GM18907 (cell line): ENCODE results near the gene KANSL1L.

Experiments used
- ATAC-seq: cut with Tn5 transposase; IDR thresholded peaks from one replicate; pipeline ENCODE4 v1.9.1; 2021; ENCODE audit warnings: mild to moderate bottlenecking, moderate library complexity; ENCODE audit not compliant: unreplicated experiment

Gene KANSL1L

GRCh38 chr2:210000464-210001324 lies 170.5 kb downstream of the KANSL1L start:
- ATAC-seq = no peak

DNA sequence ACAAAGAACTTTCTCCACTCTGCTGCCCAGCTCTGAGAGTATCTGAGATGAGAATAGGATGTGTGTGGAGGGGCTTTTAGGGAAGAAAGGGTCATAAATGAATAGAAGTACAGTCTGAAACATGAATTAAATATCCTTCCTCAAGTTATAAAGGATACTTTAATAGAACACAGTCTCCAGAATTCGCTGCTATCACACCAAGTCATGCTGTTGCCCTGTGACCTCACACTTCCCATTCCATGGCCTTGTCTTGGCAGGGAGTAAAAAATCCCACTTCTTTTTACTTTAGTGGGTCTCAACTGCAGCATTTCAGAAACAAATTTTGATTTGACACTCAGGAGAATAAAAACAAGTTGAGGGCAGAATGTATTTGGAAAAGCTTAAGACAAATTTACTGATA lies 172.6 kb downstream of the KANSL1L start:
- no peak for ATAC-seq

- ATAC-seq = no peak
Observed at GRCh38 chr2:209993968-209994367, 177.2 kb downstream of the KANSL1L start.

DNA sequence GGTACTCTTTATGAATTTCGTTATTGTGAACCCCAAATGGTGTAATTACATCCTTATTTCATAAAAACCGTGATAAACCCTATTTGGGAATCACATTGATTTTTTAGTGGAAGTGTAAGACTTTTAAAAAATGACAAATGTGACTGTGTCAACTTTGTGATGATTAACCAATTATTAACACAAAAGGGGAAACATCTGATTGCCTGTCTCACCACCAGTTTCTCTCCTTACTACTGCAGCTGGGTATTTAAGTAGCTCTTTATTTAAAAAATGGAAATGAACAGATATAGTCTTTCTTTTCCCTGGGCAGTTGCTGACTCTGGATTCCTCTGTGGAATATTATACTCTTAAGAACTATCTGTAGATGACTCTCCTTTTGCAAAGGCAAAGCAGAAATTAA lies 180.4 kb downstream of the KANSL1L start:
- ATAC-seq = peak; percentile 67

DNA sequence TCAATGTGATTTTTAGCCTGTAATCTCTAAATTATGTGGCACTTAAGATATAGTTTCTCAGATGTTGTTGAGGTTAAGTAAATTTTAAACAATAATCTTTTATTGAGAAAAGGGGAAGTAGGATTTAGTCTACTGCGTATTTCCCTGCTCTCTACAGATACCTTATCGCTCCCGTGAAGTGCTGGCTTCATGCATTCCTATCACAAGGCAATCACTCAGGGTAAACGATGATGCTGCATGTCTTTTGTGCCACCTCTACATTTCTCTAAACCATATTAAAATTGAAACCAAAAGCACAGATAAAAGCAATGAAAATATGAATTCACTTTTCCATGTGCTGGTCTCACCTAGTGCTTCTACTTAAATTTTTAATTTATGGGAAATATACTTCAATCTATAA lies 183.2 kb downstream of the KANSL1L start:
- peak; percentile 77 for ATAC-seq

- ATAC-seq = no peak
Observed at GRCh38 chr2:209986415-209986814, 184.8 kb downstream of the KANSL1L start.

DNA sequence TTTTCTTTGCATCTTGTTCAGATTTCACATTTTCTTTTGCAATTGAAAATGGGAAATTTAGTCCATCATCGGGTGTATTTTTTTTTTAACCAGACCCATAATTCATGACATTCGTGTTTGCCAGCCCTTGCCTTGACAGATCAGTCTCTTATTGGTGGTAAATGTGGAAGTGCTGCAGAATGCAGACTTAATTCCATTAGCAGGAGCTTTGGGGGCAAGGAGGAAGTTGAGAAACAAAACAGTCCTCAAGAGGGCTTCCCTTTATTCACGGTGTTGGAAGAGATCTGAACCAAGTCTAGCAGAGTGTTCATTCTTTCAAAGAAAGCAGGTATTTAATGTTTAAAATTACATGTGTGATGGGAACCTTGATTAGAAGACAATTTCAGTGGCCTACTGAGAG lies 185.3 kb downstream of the KANSL1L start:
- no peak for ATAC-seq

- no peak for ATAC-seq
Observed at GRCh38 chr2:209984291-209984690, 186.9 kb downstream of the KANSL1L start.

DNA sequence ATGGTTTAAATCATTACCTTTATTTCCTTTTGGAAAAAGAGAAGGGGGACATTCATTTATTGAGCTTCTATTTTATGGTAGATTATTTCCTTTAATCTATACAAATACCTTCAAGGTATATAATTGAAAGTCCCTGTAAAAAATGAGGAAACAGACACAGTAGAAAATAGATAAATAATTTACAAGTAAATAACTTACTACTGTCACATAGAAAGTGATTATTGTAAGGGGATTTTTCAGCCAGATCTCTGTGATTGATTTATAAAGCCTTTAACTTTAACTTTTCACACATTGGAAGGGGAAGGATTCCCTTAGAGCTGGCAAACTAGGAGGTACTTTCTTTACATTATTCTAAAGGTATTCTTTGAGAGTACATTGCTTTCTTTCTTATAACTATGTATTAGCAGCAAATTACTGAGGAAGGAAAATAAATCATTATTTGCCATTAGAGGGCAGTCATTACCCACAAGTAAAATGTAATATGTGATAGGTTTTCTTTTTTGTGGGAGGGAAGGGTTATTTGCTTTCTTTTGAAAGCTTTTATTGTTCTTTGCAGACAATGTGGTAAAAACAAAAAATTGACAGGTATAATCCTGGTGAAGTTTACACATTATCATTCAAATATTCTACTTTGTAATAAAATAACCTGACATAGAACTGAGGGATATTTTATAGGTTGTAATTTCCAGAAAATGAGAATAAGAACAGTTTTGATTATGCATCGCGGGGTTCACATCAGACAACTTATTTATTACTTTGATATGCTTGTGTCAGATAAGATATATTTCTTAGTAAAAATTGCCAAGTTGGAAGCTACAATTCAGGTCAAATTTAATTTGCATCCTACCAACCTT lies 193.6 kb downstream of the KANSL1L start:
- ATAC-seq = peak; percentile 66

- peak; percentile 91 for ATAC-seq
Observed at GRCh38 chr2:209976698-209977385, 194.4 kb downstream of the KANSL1L start.

GRCh38 chr2:209974576-209974975 lies 196.6 kb downstream of the KANSL1L start:
- ATAC-seq = no peak

DNA sequence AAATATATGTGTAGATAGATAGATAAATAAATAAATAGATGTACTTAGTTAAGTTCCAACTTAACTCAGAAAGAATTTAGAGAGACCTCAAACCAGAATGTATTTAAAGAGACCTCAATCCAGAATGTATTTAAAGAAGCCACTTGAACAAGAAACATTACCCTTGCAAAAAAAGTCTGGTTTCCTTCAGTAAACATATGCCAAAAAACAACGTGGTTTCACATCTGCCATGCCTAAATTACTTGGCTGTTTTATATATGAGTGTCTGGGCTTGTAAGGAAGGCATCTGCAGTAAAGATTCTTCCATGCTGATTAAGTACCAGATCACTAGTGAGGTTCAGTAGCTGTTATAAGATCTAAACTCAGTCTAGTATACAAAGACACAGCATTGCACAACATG lies 197.9 kb downstream of the KANSL1L start:
- ATAC-seq = no peak
